PC-9 (cell line): ENCODE results near the gene MELK. TPM values are rescaled to one million over a fixed set of nuclear protein-coding genes. Genes with fewer than 3 reads are reported as not detected.

Source experiments
- BruUV-seq: library from RNA; stranded (reverse); fragments of 400-500 nt; replicated peaks from 2 replicates; lab custom pipeline; 2021; lab: Mats Ljungman, UMichigan
- CTCF ChIA-PET: fragments of 300-600 bp; sonication (Branson Sonifier 250); formaldehyde crosslinking; loops from one replicate; lab custom pipeline; 2022; ENCODE audit warnings: antibody characterized with exemption; lab: Charles Lee
- POLR2A ChIA-PET: fragments of 300-600 bp; sonication (Branson Sonifier 250); formaldehyde crosslinking; loops from one replicate; lab custom pipeline; 2022; ENCODE audit warnings: antibody characterized with exemption; ENCODE audit not compliant: unreplicated experiment; lab: Charles Lee
- DNase-seq, 2 experiments: peaks; one replicate each; pipeline versions ENCODE4 v3.0.0 to v3.0.0-alpha.2; 2015 to 2022; ENCODE audit warnings: mixed read lengths in 1 of 2
- H2AFZ ChIP-seq: fragments of 200-600 bp; sonication (generic); 2 replicates; pipeline ENCODE4 v1.8.1; 2017; ENCODE audit warnings: antibody characterized with exemption
- H3F3A ChIP-seq: fragments of 200-600 bp; sonication (generic); 2 replicates; pipeline ENCODE4 v1.8.1; 2017; ENCODE audit warnings: antibody characterized with exemption, mild to moderate bottlenecking, low read depth; ENCODE audit not compliant: insufficient read depth
- H3K27ac ChIP-seq: fragments of 200-600 bp; sonication (generic); 2 replicates; pipeline ENCODE4 v1.6.1; 2016; ENCODE audit warnings: mixed run types
- H3K27me3 ChIP-seq: fragments of 200-600 bp; sonication (generic); 2 replicates; pipeline ENCODE4 v1.6.1; 2016; ENCODE audit warnings: low read depth, mixed run types; ENCODE audit not compliant: insufficient read depth
- H3K36me3 ChIP-seq: fragments of 200-600 bp; sonication (generic); 2 replicates; pipeline ENCODE4 v1.6.1; 2016; ENCODE audit warnings: low read depth, mixed run types
- H3K4me1 ChIP-seq: fragments of 200-600 bp; sonication (generic); replicated peaks from 2 replicates; pipeline ENCODE4 v1.6.1; 2016; ENCODE audit warnings: mixed run types; ENCODE audit not compliant: insufficient read depth
- H3K4me2 ChIP-seq: fragments of 200-600 bp; sonication (generic); 2 replicates; pipeline ENCODE4 v1.6.1; 2017; ENCODE audit warnings: mixed run types
- H3K4me3 ChIP-seq: fragments of 200-600 bp; sonication (generic); 2 replicates; pipeline ENCODE4 v1.6.1; 2016; ENCODE audit warnings: mixed run types
- H3K79me2 ChIP-seq: fragments of 200-600 bp; sonication (generic); 2 replicates; pipeline ENCODE4 v1.6.1; 2017; ENCODE audit warnings: low read depth, mixed run types
- H3K9me2 ChIP-seq: fragments of 200-600 bp; sonication (generic); 2 replicates; pipeline ENCODE4 v1.8.1; 2017; ENCODE audit warnings: mild to moderate bottlenecking; ENCODE audit not compliant: insufficient read depth
- H3K9me3 ChIP-seq: fragments of 200-600 bp; sonication (generic); 2 replicates; pipeline ENCODE4 v1.8.1; 2016; ENCODE audit warnings: low read depth; ENCODE audit not compliant: insufficient read depth
- H4K20me1 ChIP-seq: fragments of 200-600 bp; sonication (generic); 2 replicates; pipeline ENCODE4 v1.8.1; 2017; ENCODE audit not compliant: insufficient read depth
- EZH2 ChIP-seq: fragments of 200-600 bp; sonication (generic); IDR thresholded peaks from 2 replicates; pipeline ENCODE4 v1.8.0; 2017; ENCODE audit warnings: antibody characterized with exemption, low read depth
- intact Hi-C: fragments of 100-400 bp; cut with micrococcal nuclease; formaldehyde crosslinking; loops from one replicate; pipeline ENCODE4 v1.10.0; 2022; ENCODE audit not compliant: unreplicated experiment
- total RNA-seq: library from RNA; stranded (reverse); gene quantifications from 2 replicates; pipeline ENCODE4 v1.2.3, GENCODE V29; 2021
- TF ChIP-seq, protein P1 (sequence below): fragments of 200-600 bp; sonication (generic); conservative IDR thresholded peaks from 2 replicates; pipeline ENCODE4 v1.6.1; 2017; ENCODE audit warnings: mixed run types, antibody characterized with exemption, mild to moderate bottlenecking, moderate library complexity

Gene MELK
- total RNA-seq, 1 experiment from 2014 or later: 48.1 TPM

DNA sequence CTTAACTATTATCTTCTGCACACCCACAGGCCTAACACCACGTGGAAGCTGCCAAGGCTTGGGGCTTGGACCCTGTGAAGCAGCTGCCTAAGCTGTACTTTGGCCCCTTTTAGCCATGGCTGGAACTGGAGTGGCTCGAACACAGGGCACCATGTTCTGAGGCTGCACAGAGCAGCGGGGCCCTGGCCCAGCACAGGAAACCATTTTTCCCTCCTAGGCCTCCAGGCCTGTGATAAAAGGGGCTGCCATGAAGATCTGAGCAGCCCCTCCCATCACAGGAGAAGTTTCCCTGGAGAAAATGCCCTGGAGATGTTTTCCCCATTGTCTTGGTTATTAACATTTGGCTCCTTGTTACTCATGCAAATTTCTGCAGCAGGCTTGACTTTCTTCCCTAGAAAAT is 126.3 kb downstream of the MELK start:
- peaks cover 4% of the 10 kb centered on the region; the same call in 1 of the 2 replicates for H3K27me3 ChIP-seq
- H4K20me1 ChIP-seq: no peaks in the 10 kb centered on the region
- no peaks in the 10 kb centered on the region for H3K9me2 ChIP-seq
- BruUV-seq: no TSS peak
- H3F3A ChIP-seq: no peaks in the 10 kb centered on the region
- no peak for TF ChIP-seq EZH2
- TF ChIP-seq, protein P1, sequence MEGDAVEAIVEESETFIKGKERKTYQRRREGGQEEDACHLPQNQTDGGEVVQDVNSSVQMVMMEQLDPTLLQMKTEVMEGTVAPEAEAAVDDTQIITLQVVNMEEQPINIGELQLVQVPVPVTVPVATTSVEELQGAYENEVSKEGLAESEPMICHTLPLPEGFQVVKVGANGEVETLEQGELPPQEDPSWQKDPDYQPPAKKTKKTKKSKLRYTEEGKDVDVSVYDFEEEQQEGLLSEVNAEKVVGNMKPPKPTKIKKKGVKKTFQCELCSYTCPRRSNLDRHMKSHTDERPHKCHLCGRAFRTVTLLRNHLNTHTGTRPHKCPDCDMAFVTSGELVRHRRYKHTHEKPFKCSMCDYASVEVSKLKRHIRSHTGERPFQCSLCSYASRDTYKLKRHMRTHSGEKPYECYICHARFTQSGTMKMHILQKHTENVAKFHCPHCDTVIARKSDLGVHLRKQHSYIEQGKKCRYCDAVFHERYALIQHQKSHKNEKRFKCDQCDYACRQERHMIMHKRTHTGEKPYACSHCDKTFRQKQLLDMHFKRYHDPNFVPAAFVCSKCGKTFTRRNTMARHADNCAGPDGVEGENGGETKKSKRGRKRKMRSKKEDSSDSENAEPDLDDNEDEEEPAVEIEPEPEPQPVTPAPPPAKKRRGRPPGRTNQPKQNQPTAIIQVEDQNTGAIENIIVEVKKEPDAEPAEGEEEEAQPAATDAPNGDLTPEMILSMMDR: no peak
- POLR2A ChIA-PET: no interaction called here
- no peak overlapping the region for H3K4me3 ChIP-seq
- intact Hi-C loops: no loop called here
- H3K27ac ChIP-seq: no peak overlapping the region
- no peak overlapping the region for H2AFZ ChIP-seq
- CTCF ChIA-PET: no interaction called here
- no peak overlapping the region for H3K4me2 ChIP-seq
- no peak for DNase-seq
- no peaks in the 10 kb centered on the region for H3K4me1 ChIP-seq
- H3K79me2 ChIP-seq: no peaks in the 10 kb centered on the region
- no peaks in the 10 kb centered on the region for H3K36me3 ChIP-seq
- no peaks in the 10 kb centered on the region for H3K9me3 ChIP-seq

DNA sequence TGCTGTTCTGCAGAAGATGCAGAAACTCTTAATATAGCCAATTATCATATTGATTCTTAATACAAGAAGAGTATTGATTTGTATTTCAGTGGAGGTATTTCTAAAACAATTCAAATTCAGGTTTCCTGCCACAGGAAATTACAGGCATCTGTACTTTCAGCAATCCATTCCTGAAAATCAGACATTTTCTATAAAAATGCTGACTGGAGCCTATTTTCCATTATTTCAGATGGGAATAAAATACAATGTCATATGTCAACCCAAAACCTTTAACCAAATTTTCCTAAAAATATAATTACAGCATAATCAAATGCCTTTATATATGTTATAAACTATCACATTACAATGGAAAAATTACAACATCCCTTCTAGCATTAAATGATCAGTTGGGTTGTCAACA is 131.5 kb downstream of the MELK start:
- BruUV-seq: no TSS peak
- Histone ChIP-seq H3K9me3 (no peaks in the 10 kb centered on the region), H3K9me2 (no peaks in the 10 kb centered on the region), H3K4me3 (no peak overlapping the region), H3K79me2 (no peaks in the 10 kb centered on the region), H3K27ac (no peak overlapping the region), H3K27me3 (peaks cover 22% of the 10 kb centered on the region), H3K4me1 (no peaks in the 10 kb centered on the region), H3K36me3 (no peaks in the 10 kb centered on the region), H2AFZ (no peak overlapping the region), H4K20me1 (no peaks in the 10 kb centered on the region), H3K4me2 (no peak overlapping the region), H3F3A (no peaks in the 10 kb centered on the region)
- CTCF ChIA-PET: interaction anchor here (0.7 kb wide), 1 partner anchor 741 kb away, joined by 5 read pairs; no protein-coding TSS in a partner anchor
- intact Hi-C loops: no loop called here
- no peak for DNase-seq
- TF ChIP-seq EZH2: no peak
- TF ChIP-seq, protein P1: no peak
- POLR2A ChIA-PET: no interaction called here

DNA sequence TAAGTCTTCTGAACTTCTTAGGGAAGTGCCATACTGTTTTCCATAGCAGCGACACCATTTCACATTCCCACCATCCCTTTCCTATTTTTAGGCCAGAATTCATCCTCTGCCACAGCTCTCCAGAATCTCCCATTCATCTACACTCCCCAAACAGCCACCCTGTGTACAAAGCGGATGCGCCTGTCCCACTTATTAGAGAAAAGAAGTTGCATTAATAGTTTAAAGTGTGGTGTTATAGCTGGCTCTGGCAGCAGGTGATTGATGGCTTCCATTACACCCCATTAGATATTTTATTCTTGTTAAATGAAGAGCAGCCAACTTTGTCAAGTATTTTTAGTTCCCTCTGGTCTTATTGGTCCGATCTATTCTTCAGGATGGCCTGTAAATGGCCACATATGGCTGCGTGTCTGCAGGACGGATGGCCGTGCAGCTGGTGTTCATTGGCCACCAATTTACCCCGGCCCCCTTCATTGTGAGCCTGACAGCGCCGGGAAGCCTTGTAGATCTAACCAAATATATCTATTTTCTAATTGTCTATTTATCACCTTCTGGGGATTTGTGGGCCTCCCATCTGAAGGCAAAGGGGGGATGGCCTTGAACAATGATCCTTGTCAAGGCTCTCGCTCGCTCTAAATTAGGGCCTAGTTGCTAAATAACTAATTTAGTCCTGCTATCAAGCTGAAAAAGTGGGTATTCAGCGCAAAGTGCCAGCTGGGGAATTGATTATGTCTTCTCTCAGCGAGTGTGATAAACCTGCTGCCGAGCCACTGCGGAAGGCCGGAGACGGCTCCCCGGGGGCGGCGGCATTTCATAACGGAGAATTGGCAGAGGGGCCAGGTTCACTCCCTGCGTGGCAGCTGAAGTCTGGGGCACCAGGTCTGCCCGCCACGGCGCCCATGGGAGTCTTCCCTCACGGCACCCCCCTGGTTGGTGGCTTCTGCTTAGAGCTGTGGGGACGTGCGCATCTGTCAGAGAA is 141.1 kb downstream of the MELK start:
- no TSS peak for BruUV-seq
- no peaks in the 10 kb centered on the region for H4K20me1 ChIP-seq
- H2AFZ ChIP-seq: no peak overlapping the region

More for the DNA sequence above, 141.1 kb downstream of the MELK start:
- Histone ChIP-seq H3K36me3 (no peaks in the 10 kb centered on the region), H3F3A (no peaks in the 10 kb centered on the region), H3K4me1 (no peaks in the 10 kb centered on the region), H3K27ac (no peak overlapping the region), H3K4me3 (no peak overlapping the region), H3K9me2 (no peaks in the 10 kb centered on the region), H3K27me3 (peaks cover 20% of the 10 kb centered on the region; the same call in 1 of the 2 replicates), H3K4me2 (no peak overlapping the region), H3K79me2 (no peaks in the 10 kb centered on the region), H3K9me3 (no peaks in the 10 kb centered on the region)
- POLR2A ChIA-PET: no interaction called here
- intact Hi-C loops: no loop called here
- no peak for DNase-seq
- TF ChIP-seq EZH2: no peak
- TF ChIP-seq, protein P1: no peak
- CTCF ChIA-PET: no interaction called here
